H9 (cell line): ENCODE measurements around the gene PSKH1. TPM values are rescaled to one million over a fixed set of nuclear protein-coding genes. Genes with fewer than 3 reads are reported as not detected.

ENCODE experiments used
- DNase-seq: peaks from one replicate; pipeline ENCODE4 v3.0.0-alpha.2; 2017
- H2AFZ ChIP-seq: one replicate; pipeline ENCODE4 v1.6.1; 2013; ENCODE audit warnings: mild to moderate bottlenecking, low read length, control low read depth, moderate library complexity
- H2AK5ac ChIP-seq: 2 replicates; pipeline ENCODE4 v1.6.1; 2013; ENCODE audit warnings: low read length, control low read depth, mixed read lengths; ENCODE audit not compliant: insufficient read length
- H2BK120ac ChIP-seq: one replicate; pipeline ENCODE4 v1.6.1; 2013; ENCODE audit warnings: low read depth, mild to moderate bottlenecking, low read length, control low read depth, inconsistent platforms; ENCODE audit not compliant: poor library complexity, severe bottlenecking
- H2BK12ac ChIP-seq: 2 replicates; pipeline ENCODE4 v1.6.1; 2013; ENCODE audit warnings: low read length, control low read depth, mixed read lengths, low read depth; ENCODE audit not compliant: insufficient read length
- H2BK15ac ChIP-seq: 2 replicates; pipeline ENCODE4 v1.6.1; 2013; ENCODE audit warnings: low read depth, low read length, control low read depth
- H2BK20ac ChIP-seq: one replicate; pipeline ENCODE4 v1.6.1; 2013; ENCODE audit warnings: low read depth, mild to moderate bottlenecking, low read length, control low read depth, inconsistent platforms; ENCODE audit not compliant: poor library complexity, severe bottlenecking
- H2BK5ac ChIP-seq: 2 replicates; pipeline ENCODE4 v1.6.1; 2013; ENCODE audit warnings: low read length, control low read depth, mixed read lengths; ENCODE audit not compliant: insufficient read length
- H3K14ac ChIP-seq: 2 replicates; pipeline ENCODE4 v1.6.1; 2013; ENCODE audit warnings: low read length, control low read depth; ENCODE audit not compliant: insufficient read depth
- H3K18ac ChIP-seq: 2 replicates; pipeline ENCODE4 v1.6.1; 2013; ENCODE audit warnings: low read depth, mild to moderate bottlenecking, mixed read lengths, low read length, control low read depth; ENCODE audit not compliant: insufficient read length
- H3K23ac ChIP-seq: 2 replicates; pipeline ENCODE4 v1.6.1; 2013; ENCODE audit warnings: low read length, control low read depth, mixed read lengths, low read depth; ENCODE audit not compliant: insufficient read length
- H3K23me2 ChIP-seq: 2 replicates; pipeline ENCODE4 v1.6.1; 2013; ENCODE audit warnings: low read depth, mild to moderate bottlenecking, mixed read lengths, low read length, control low read depth; ENCODE audit not compliant: insufficient read length, poor library complexity, severe bottlenecking
- H3K27ac ChIP-seq: 2 replicates; pipeline ENCODE4 v1.5.1; 2013; ENCODE audit warnings: low read length, control low read depth, mixed read lengths, low read depth; ENCODE audit not compliant: insufficient read length
- H3K27me3 ChIP-seq: 2 replicates; pipeline ENCODE4 v1.6.1; 2013; ENCODE audit warnings: low read length, control low read depth, inconsistent platforms; ENCODE audit not compliant: insufficient read depth
- H3K4ac ChIP-seq: 2 replicates; pipeline ENCODE4 v1.6.1; 2013; ENCODE audit warnings: low read depth, mild to moderate bottlenecking, control low read depth, inconsistent platforms, low read length, moderate library complexity
- H3K4me1 ChIP-seq: 2 replicates; pipeline ENCODE4 v1.6.1; 2013; ENCODE audit warnings: low read length, control low read depth, inconsistent platforms; ENCODE audit not compliant: insufficient read depth
- H3K4me2 ChIP-seq: 2 replicates; pipeline ENCODE4 v1.6.1; 2013; ENCODE audit warnings: low read length, control low read depth, mixed read lengths; ENCODE audit not compliant: insufficient read length, insufficient read depth
- H3K56ac ChIP-seq: 2 replicates; pipeline ENCODE4 v1.6.1; 2013; ENCODE audit warnings: low read depth, mild to moderate bottlenecking, mixed read lengths, low read length, control low read depth; ENCODE audit not compliant: insufficient read length
- H3K79me1 ChIP-seq: 2 replicates; pipeline ENCODE4 v1.6.1; 2013; ENCODE audit warnings: low read depth, mild to moderate bottlenecking, moderate library complexity, low read length, control low read depth, inconsistent platforms; ENCODE audit not compliant: insufficient read depth, poor library complexity, severe bottlenecking
- H3K79me2 ChIP-seq: 2 replicates; pipeline ENCODE4 v1.6.1; 2013; ENCODE audit warnings: low read length, control low read depth, inconsistent platforms; ENCODE audit not compliant: insufficient read depth
- H3K9ac ChIP-seq: 2 replicates; pipeline ENCODE4 v1.6.1; 2013; ENCODE audit warnings: low read length, control low read depth, mixed read lengths; ENCODE audit not compliant: insufficient read length; ENCODE audit errors: extremely low read depth
- H3K9me3 ChIP-seq: one replicate; pipeline ENCODE4 v1.6.1; 2013; ENCODE audit warnings: low read depth, low read length, inconsistent platforms; ENCODE audit not compliant: control insufficient read depth
- H3T11ph ChIP-seq: one replicate; pipeline ENCODE4 v1.6.1; 2013; ENCODE audit warnings: mild to moderate bottlenecking, low read length, control low read depth, inconsistent platforms
- H4K20me1 ChIP-seq: one replicate; pipeline ENCODE4 v1.6.1; 2013; ENCODE audit not compliant: control insufficient read depth, insufficient read length, insufficient read depth
- H4K5ac ChIP-seq: 2 replicates; pipeline ENCODE4 v1.6.1; 2013; ENCODE audit warnings: low read depth, mild to moderate bottlenecking, mixed read lengths, low read length, control low read depth; ENCODE audit not compliant: insufficient read length
- H4K8ac ChIP-seq: replicated peaks from 2 replicates; pipeline ENCODE4 v1.6.1; 2013; ENCODE audit warnings: low read length, control low read depth, mixed read lengths, low read depth; ENCODE audit not compliant: insufficient read length
- H4K91ac ChIP-seq: 2 replicates; pipeline ENCODE4 v1.6.1; 2013; ENCODE audit warnings: low read depth, mild to moderate bottlenecking, moderate library complexity, mixed read lengths, low read length, control low read depth; ENCODE audit not compliant: insufficient read length
- H3K27ac Mint-ChIP-seq, 3 experiments: 2 replicates in 2 of 3; 3 replicates in 1 of 3; pipeline ENCODE4 v1.8.0; 2020 to 2021; ENCODE audit warnings: mixed read lengths in 3 of 3, mild to moderate bottlenecking in 1 of 3, moderate library complexity in 1 of 3
- H3K27me3 Mint-ChIP-seq: 2 replicates; pipeline ENCODE4 v1.8.0; 2021; ENCODE audit warnings: low read depth, mild to moderate bottlenecking, moderate library complexity, mixed read lengths
- H3K36me3 Mint-ChIP-seq, 3 experiments: 2 replicates in 2 of 3; 3 replicates in 1 of 3; pipeline ENCODE4 v1.8.0; 2020 to 2021; ENCODE audit warnings: low read depth in 3 of 3, mixed read lengths in 3 of 3; ENCODE audit not compliant: insufficient read depth in 1 of 3
- H3K4me1 Mint-ChIP-seq, 2 experiments: 2 replicates each; pipeline ENCODE4 v1.8.0; 2020; ENCODE audit warnings: mixed read lengths in 2 of 2
- H3K4me3 Mint-ChIP-seq, 2 experiments: 2 replicates in 1 of 2; 3 replicates in 1 of 2; pipeline ENCODE4 v1.8.0; 2020 to 2021; ENCODE audit warnings: mild to moderate bottlenecking in 2 of 2, mixed read lengths in 2 of 2, moderate library complexity in 1 of 2
- H3K9me3 Mint-ChIP-seq, 2 experiments: 2 replicates in 1 of 2; 3 replicates in 1 of 2; pipeline ENCODE4 v1.8.0; 2020; ENCODE audit warnings: mild to moderate bottlenecking in 2 of 2, mixed read lengths in 2 of 2, moderate library complexity in 1 of 2
- CTCF ChIP-seq: fragments of 200-600 bp; sonication (generic); conservative IDR thresholded peaks from 3 replicates; pipeline ENCODE4 v1.8.0; 2021; ENCODE audit warnings: antibody characterized with exemption, mild to moderate bottlenecking
- WGBS: extraction: QIAGEN DNeasy Blood & Tissue Kit; methylation state at CpG from one replicate; pipeline ENCODE4 v1.1.7; 2013; ENCODE audit warnings: missing lambda C conversion rate, low lambda C conversion rate, mixed read lengths; ENCODE audit not compliant: insufficient read length; ENCODE audit errors: extremely low coverage; 5-methylcytosine and 5-hydroxymethylcytosine counted together
- total RNA-seq: library from RNA; stranded (reverse); gene quantifications from 2 replicates; pipeline ENCODE4 v1.2.1, GENCODE V29; 2021

Gene PSKH1
- total RNA-seq, 1 experiment from 2014 or later = 29.1 TPM

- Histone ChIP-seq H3K79me1 (no peaks in the 10 kb centered on the region), H4K20me1 (no peaks in the 10 kb centered on the region), H3K23me2 (no peaks in the 10 kb centered on the region), H3K27me3 (no peaks in the 10 kb centered on the region), H3K4me2 (no peak overlapping the region), H2BK20ac (no peak overlapping the region), H3K9me3 (no peaks in the 10 kb centered on the region), H4K91ac (no peak overlapping the region), H2AFZ (no peak overlapping the region), H2BK12ac (no peak overlapping the region), H2AK5ac (no peak overlapping the region), H3K4me1 (no peaks in the 10 kb centered on the region), H3K4ac (no peak overlapping the region), H3T11ph (no peak overlapping the region), H3K56ac (no peak overlapping the region), H3K9ac (no peak overlapping the region), H3K14ac (no peak overlapping the region), H2BK5ac (no peak overlapping the region), H3K18ac (no peak overlapping the region), H3K27ac (no peak overlapping the region), H2BK15ac (no peak overlapping the region), H2BK120ac (no peak overlapping the region), H4K8ac (no peak overlapping the region), H3K23ac (no peak overlapping the region), H3K79me2 (no peaks in the 10 kb centered on the region), H4K5ac (no peak overlapping the region)
- no CpG with 5 or more reads among the region's 13 CpGs for WGBS
- no peak for TF ChIP-seq CTCF
- Mint-ChIP-seq H3K4me1 (peaks cover 8 to 12% of the 10 kb centered on the region in 2 experiments), H3K27ac (no peak overlapping the region), H3K27me3 (no peaks in the 10 kb centered on the region; the same call in none of the 2 replicates), H3K9me3 (no peaks in the 10 kb centered on the region), H3K4me3 (no peak overlapping the region), H3K36me3 (peaks cover 29 to 80% (median 73%) of the 10 kb centered on the region in 3 experiments)
- no peak for DNase-seq
These were observed 12.5 kb upstream of the PSKH1 start for GRCh38 chr16:67880584-67880983.
